GM21576 (cell line): ENCODE results near the gene AGTPBP1.
A peak's percentile ranks its signal among the peaks of the same experiment; 100 is the strongest.
"Not testable (repeated sequence)": the region's sequence is repeated elsewhere in the genome, so short reads cannot be mapped to it uniquely, and the experiment has no call there.

Experiments
- ATAC-seq: cut with Tn5 transposase; IDR thresholded peaks from one replicate; pipeline ENCODE4 v1.9.1; 2021; ENCODE audit warnings: mild to moderate bottlenecking, moderate library complexity; ENCODE audit not compliant: unreplicated experiment

The AGTPBP1 gene, protein sequence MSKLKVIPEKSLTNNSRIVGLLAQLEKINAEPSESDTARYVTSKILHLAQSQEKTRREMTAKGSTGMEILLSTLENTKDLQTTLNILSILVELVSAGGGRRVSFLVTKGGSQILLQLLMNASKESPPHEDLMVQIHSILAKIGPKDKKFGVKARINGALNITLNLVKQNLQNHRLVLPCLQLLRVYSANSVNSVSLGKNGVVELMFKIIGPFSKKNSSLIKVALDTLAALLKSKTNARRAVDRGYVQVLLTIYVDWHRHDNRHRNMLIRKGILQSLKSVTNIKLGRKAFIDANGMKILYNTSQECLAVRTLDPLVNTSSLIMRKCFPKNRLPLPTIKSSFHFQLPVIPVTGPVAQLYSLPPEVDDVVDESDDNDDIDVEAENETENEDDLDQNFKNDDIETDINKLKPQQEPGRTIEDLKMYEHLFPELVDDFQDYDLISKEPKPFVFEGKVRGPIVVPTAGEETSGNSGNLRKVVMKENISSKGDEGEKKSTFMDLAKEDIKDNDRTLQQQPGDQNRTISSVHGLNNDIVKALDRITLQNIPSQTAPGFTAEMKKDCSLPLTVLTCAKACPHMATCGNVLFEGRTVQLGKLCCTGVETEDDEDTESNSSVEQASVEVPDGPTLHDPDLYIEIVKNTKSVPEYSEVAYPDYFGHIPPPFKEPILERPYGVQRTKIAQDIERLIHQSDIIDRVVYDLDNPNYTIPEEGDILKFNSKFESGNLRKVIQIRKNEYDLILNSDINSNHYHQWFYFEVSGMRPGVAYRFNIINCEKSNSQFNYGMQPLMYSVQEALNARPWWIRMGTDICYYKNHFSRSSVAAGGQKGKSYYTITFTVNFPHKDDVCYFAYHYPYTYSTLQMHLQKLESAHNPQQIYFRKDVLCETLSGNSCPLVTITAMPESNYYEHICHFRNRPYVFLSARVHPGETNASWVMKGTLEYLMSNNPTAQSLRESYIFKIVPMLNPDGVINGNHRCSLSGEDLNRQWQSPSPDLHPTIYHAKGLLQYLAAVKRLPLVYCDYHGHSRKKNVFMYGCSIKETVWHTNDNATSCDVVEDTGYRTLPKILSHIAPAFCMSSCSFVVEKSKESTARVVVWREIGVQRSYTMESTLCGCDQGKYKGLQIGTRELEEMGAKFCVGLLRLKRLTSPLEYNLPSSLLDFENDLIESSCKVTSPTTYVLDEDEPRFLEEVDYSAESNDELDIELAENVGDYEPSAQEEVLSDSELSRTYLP

DNA sequence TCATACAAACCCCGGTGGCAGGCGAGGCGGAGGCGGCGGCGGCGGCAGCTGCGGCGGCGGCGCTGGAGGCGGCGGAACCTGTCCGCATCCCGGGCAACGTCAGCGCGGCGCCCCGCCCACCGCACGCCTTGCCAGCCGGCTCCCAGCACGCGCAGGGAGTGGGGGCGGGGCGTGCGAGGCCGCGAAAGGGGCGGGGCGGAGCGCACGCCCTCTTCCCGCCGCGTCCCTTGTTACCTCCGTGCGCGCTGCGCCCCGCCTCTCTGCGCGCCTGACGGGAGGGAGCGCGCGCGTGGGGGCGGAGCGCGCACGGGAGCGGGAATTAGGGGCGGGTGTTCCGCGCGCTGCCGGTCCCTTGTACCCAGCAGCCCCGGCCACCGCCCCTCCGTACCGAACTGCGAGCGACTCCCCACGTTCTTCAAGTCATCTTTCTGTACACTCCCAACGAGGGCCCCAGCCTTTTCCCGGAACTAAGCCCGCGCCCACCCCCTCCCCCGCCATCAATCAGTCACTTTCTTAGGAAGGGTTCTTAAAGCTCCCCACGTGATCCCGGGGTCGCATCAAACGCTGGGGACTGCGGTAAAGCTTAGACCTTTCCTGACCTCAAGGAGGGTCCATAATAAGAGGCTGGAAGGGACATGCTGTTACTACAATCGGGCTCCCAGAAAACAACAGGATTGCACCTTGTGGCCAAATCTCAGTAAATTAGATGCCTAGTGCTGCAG lies at the start of gene AGTPBP1:
Gene AGTPBP1, minus strand, starts transcription at position 80 of the 722 bp plus-strand sequence. CDS start 29,421 bp downstream, outside the sequence.
- ATAC-seq, result peak; percentile 75

DNA sequence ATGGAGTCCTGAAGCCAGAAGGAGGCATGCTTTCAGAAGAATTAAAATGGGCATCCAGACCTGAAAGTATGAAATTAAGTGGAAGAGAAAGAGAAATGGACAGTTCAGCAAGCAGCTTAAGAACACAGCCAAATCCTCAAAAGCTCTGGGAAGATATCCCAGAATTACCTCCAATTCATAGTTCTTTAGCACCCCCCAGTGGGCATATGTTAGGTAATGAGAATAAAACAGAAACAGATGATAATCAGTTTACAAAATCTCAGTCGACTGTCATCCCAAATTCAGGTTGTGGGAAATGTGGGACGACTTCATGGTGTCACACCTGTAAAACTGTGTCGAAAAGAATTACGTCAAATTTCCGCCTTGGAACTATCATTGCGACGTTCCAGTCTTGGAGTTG lies 44.4 kb upstream of the AGTPBP1 start:
- ATAC-seq, result not testable (repeated sequence)

DNA sequence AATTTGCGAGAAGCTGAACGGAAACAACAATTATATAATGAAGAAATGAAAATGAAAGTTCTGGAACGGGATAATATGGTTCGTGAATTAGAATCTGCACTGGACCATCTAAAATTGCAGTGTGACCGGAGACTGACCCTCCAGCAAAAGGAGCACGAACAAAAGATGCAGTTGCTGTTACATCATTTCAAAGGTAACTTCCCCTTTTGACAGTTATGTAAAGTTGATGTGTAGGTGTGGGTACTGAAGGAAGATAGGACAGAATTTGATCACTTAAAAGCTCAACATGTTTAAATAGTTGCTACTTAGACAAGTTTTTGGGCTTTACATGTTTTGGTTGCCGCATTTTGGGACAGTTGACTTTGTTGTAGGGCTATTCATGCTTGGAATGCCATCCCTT lies 32.1 kb upstream of the AGTPBP1 start:
- not testable (repeated sequence) for ATAC-seq

DNA sequence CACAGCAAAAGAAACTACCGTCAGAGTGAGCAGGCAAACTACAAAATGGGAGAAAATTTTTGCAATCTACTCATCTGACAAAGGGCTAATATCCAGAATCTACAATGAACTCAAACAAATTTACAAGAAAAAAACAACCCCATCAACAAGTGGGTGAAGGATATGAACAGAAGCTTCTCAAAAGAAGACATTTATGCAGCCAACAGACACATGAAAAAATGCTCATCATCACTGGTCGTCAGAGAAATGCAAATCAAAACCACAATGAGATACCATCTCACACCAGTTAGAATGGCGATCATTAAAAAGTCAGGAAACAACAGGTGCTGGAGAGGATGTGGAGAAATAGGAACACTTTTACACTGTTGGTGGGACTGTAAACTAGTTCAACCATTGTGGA lies 20.0 kb upstream of the AGTPBP1 start:
- not testable (repeated sequence) for ATAC-seq

DNA sequence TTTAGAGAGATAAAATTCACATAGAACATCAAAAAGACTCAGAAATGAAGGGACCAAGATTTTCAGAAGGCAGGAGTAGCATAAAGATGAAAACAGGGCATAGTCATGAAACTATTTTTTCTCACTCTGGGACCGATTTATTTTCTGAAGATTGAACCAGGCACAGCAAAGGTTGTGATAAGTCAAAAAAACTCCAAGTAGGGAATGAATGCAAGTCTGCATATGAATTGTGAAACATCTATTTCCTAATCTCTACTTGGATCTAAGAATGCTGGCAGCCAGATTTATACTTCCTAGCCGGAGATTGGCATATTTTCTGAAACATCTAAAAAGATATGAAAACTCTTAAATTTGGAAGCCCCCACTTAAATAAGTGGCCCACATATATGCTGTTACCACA lies 16.0 kb upstream of the AGTPBP1 start:
- not testable (repeated sequence) for ATAC-seq

DNA sequence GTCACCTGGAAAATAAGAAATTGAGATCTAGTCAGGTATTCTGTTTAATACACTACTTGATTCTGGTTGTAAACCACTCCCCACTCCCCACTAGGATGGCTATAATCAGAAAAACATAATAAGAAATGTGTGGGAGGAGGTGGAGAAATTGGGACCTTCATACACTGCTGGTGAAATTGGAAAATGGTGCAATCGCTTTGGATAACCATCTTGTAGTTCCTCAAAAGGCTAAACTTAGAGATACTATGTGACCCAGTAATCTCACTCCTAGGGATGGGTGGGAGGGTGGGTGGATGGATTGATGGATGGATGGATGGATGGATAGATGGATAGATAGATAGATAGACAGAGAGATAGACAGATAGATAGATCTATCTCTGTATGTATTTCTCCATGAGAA lies 14.5 kb upstream of the AGTPBP1 start:
- ATAC-seq, result not testable (repeated sequence)

DNA sequence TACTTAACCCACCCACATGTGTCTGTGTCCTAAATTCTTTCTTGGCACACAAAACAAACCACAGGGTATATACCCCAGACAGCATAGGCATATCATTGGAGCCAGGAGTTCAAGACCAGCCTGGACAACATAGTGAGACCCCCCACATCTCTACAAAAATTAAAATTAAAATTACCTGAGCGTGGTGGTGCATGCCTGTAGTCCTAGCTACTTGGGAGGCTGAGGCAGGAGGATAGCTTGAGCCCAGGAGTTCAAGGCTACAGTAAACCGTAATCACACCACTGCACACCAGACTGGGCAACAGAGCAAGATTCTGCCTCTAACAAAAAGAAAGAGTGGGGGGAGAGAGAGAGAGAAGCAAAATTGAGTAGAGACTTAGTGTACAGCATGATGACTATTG lies 4.6 kb upstream of the AGTPBP1 start:
- ATAC-seq, result no peak

DNA sequence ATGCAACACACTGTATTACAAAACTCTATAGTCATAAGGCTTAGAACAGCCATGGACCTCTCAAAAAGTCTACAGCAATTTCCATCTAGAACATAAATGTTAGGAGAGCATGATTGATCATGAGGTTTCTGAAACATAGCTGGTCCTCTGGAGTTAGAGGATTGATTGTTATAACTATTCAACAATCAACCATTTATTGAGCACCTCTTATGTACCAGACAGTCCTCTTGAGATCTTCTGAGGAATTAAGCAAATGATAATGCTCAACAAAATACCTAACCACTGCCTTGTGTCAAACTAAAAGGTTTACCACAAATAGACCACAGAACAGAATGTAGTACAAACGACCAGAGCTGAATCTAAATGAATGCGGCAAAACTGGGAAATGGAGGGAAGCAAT lies 3.4 kb upstream of the AGTPBP1 start:
- no peak for ATAC-seq

DNA sequence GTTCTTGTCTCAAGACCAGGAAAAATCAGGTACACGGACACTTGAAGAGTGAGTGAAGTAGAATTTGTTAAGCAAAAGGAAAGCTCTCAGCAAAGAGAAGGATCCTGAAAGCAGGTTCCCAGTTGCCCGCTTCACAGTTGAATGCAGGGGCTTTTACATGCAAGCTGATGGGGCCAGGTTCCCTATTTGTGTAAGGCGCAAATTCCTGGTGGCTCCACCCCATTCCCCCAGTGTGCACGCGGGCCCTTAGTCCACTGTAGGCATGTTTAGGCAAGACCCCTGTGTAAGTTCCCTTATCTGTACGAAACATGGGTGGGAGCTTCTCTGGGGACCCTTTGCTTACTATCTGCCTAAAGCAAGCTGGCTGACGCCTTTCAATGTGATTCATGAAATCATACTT lies 2.7 kb upstream of the AGTPBP1 start:
- ATAC-seq, result no peak

DNA sequence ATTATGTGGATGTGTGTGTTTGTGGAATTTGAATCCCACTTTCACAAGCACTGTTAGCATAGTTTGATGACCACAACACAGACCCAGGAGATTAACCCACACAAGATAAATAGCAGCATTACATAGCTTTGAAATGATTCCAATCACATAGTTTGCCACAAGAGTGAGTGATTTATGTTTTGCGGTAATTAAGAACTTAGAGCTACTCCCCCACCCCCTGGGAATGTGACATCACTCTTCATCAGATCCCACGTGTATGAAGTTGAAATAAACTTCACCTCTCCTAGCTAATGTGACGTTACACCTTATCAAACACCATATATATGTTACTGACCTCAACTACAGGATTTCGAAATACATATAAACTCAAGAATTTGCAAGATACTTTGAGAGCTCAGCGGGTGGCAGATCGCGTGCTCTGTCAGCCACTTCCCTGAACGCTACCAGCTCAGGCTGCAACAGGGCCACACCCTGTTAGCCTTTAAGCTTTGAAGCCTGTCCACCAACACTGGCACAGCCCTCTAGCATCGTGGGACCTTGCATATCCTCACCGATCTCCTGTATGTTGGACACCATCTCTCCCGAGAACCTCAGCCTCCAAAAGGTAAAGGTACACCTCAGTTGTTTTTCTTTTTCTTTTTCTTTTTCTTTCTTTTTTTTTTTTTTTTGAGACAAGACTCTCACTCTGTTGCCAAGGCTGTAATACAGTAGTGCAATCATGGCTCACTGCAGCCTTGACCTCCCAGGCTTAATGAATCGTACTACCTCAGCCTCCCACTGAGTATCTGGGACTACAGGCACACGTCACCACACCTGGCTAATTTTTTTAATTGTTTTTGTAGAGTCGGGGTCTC lies 1.7 kb upstream of the AGTPBP1 start:
- ATAC-seq, result no peak

DNA sequence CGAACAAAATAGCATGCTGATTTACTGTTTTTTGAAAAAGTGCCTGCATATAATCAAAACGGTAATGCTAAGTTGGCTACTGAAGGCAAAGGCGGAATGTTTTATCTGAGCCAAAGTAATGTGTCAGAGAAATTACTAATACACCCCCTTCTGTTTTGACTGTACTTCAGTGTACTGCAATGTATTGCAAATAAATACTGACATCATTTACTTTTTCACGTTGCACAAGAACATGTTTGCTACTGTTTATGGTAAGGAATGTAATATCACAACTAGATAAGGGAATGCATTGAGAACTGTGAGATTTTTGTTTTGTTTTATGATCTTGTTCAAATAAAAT lies 813 bp upstream of the AGTPBP1 start:
- no peak for ATAC-seq

DNA sequence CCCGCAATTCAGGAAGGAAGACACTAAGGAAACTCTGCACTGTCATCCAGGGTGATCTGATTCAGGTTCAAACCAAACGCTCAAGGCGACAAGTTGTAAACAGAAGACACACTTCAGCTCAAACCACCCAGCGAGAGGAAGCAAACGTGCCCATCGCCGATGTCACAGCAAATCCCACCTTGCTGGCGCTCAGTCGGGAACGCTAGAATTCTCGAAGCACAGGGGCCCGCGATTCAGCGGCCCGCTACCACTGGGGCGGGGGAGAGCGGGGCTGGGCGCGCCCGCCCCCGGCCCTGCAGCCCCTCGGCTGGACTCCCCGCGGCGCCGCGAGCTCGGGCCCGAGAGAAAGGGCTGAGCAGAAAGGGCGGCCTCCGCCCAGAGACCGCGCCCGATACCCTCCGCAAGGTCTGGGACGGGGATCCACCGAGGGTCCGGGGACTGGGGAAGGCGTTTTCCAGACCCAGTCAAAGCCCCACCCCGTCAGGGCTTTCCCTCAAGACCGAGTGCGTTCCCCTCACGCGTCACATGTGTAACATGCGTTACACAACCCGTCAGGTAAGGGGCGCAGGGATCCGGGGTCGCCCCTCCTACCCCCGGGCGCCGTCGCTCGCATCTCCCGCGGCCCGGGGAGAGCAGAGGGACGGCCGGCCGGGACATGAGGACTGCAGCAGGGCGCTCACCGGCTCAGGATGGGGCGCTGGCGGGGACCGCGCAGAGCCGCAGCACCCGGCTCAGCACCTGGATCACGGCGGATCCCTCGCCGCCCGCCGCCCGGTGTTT lies 469 bp downstream of the AGTPBP1 start:
- ATAC-seq, result peak; percentile 38

DNA sequence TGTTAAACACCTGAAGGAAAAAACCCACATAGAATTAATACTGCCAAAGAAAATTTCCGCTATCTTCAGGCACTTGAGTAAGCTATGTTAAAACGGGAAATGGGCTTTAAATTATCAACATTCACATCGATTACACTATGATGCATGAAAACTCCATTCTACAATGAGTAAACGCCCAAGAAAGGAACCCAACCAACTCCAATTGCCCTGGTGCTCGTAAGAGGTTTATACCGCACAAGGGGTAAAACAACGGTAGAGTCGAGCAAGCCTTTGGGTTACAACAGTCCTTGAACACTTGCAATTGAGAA lies 1.0 kb downstream of the AGTPBP1 start:
- no peak for ATAC-seq

DNA sequence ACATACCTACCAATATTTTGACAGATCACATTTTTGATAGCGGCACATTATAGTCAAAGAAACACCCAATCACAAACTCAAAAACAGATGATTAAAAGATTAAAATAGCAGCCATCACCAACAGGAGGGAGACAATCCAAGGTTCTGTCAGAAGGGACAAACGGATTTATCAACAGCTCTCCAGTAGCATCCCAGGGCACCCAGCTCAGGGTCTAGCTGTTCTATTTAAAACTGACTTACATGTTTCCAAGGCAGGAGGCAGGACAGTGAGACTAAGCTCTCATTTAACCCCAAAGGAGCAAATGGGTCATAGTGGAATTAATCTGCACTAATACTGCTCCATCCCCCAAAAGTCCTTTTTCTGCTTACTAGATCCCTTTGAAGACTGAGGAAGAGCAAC lies 3.2 kb downstream of the AGTPBP1 start:
- no peak for ATAC-seq

DNA sequence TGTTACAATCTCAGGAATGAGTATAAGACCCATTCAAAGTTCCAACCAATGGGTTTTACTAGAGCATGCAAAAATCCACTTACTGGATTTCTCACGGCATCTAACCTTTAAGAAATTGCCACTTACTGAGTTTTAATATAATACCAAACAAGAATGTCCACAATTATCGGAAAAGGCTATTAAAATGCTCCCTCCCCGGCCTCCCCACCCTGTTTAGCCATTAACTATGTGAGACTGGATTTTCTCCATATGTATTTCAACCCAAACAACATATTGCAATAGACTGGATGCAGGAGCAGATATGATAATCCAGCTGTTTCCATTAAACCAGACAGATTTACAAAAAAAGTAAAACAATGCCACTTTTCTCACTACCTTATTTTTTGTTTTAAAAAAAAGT lies 4.1 kb downstream of the AGTPBP1 start:
- ATAC-seq, result no peak

DNA sequence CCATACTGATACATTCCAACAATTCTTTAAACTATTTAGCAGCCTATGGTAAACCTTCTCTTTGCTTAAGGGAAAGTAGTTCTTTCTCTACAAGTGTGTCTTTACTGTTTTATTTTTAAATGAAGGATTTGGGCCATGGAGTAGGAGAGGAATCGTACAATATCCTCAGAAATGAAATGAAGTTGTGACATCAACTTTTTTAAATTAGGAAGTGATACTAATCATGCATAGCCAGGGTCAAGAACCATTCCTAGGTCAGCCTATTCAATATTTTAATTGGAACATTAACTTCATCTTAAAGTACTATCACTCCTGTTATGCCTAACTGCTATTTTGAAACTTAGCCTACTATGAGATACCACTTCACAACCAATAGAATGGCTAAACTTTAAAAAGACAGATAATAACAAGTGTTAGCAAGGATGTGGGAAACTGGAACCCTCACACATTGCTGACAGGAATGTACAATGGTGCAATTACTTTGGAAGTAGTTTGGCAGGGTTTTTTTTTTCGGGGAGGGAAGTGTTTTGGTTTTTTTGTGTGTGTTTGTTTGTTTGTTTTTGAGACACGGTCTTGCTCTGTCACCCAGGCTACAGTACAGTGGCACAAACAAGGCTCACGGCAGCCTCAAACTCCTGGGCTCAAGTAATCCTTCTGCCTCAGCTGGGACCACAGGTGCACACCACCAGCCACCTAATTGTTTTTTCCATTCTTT lies 10.7 kb downstream of the AGTPBP1 start:
- ATAC-seq, result no peak

DNA sequence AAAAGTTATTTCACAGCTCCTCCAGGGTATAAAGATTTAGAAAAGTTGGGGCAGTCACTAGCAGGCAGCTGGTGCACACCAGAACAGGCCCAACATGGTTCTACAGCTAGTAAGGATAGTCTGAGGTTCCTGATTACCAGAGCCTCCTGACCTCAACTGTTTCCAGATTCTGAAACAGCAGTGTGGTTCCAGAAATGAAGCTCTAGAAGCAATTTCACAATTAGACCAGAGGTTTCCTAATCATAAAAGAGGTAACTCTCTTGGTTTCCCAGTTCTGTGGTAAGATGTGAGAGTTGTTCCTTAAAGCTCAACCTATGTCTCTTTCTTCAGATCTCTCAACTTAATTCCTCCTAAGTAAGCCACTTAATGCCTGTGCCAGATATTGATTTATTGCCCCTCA lies 11.9 kb downstream of the AGTPBP1 start:
- no peak for ATAC-seq

DNA sequence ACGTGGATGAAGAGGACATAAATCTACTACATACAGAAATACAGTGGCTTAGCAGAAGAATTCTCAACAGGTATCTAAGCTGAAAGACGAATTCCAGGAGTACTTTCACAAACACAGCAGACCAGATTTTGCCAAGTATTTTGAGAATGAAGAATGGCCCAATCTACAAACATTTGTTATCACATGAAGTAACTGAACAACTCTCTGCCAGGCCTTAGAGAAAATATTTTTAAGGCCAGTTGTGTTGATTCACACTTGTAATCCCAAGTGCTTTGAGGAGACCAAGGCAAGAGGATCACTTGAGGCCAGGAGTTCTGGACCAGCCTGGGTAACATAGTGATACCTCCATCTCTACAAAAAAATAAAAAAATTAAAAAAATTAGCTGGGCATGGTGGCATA lies 14.3 kb downstream of the AGTPBP1 start:
- ATAC-seq, result no peak

DNA sequence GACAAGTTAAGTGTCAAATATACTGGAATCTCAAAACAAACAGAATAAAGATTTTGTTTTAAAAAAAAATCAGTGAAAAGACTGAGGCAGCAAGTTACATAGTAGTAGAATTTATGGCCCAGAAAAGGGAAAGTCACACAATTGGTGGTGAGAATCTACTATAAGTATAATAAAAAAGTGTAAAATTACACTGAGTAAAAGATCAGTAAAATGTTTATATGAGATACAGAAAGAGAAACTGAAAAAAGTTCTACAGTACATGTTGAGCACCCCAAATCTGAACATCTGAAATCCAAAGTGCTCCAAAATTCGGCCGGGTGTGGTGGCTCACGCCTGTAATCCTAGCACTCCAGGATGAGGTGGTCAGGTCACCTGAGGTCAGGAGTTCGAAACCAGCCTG lies 15.0 kb downstream of the AGTPBP1 start:
- no peak for ATAC-seq
